GM12878 (cell line): ENCODE data around the gene LSM2. TPM values are rescaled to one million over a fixed set of nuclear protein-coding genes. Genes with fewer than 3 reads are reported as not detected.
A peak's percentile ranks its signal among the peaks of the same experiment; 100 is the strongest.

Experiments
- ATAC-seq: fragments of 200-7000 bp; cut with Tn5 transposase; 3 replicates; pipeline ENCODE4 v1.9.1; 2020; ENCODE audit warnings: mild to moderate bottlenecking, moderate library complexity
- BruUV-seq: library from RNA; stranded (reverse); fragments of 400-500 nt; replicated peaks from 2 replicates; lab custom pipeline; 2021; lab: Mats Ljungman, UMichigan
- CTCF ChIA-PET: fragments of 300-600 bp; sonication (Branson Sonifier 250); formaldehyde crosslinking; extraction: SDS; loops from one replicate; lab custom pipeline; 2021; ENCODE audit warnings: inconsistent platforms; lab: Yijun Ruan, JAX
- POLR2A ChIA-PET: fragments of 350-600 bp; formaldehyde crosslinking; extraction: SDS; loops from one replicate; lab custom pipeline; 2021; ENCODE audit warnings: inconsistent platforms; lab: Charles Lee
- RAD21 ChIA-PET: fragments of 300-600 bp; sonication (Branson Sonifier 250); formaldehyde crosslinking; loops from one replicate; lab custom pipeline; 2023; ENCODE audit warnings: antibody characterized with exemption; ENCODE audit not compliant: unreplicated experiment; lab: Charles Lee
- SMC1A ChIA-PET: fragments of 300-600 bp; sonication (Branson Sonifier 250); formaldehyde crosslinking; loops from one replicate; lab custom pipeline; 2023; ENCODE audit not compliant: unreplicated experiment, uncharacterized antibody; lab: Charles Lee
- DNase-seq: peaks from one replicate; pipeline ENCODE4 v3.0.0-alpha.2; 2011; ENCODE audit warnings: low read depth, low spot score
- FAIRE-seq: peaks from 3 replicates; lab custom pipeline; 2011; peaks lifted over from hg19 to GRCh38; lab: Jason Lieb, UNC
- H2AFZ ChIP-seq: 2 replicates; pipeline ENCODE4 v1.6.0; 2011; ENCODE audit warnings: low read depth, low read length, control low read depth; ENCODE audit not compliant: control insufficient read depth
- H3K27ac ChIP-seq: 2 replicates; pipeline ENCODE4 v1.5.1; 2011; ENCODE audit warnings: control low read depth; ENCODE audit not compliant: control insufficient read depth, insufficient read depth
- H3K27me3 ChIP-seq, 2 experiments: replicated peaks in 1 of 2; 2 replicates each; pipeline versions ENCODE4 v1.6.0 to v1.6.1; 2011; ENCODE audit warnings: low read length in 1 of 2; ENCODE audit not compliant: control insufficient read depth in 2 of 2, insufficient read depth in 2 of 2
- H3K36me3 ChIP-seq, 2 experiments: 2 replicates each; pipeline ENCODE4 v1.5.1; 2011; ENCODE audit warnings: low read length in 1 of 2; ENCODE audit not compliant: control insufficient read depth in 2 of 2, insufficient read depth in 2 of 2
- H3K4me1 ChIP-seq: 2 replicates; pipeline ENCODE4 v1.6.1; 2011; ENCODE audit warnings: mild to moderate bottlenecking, low read length, moderate library complexity, mixed read lengths; ENCODE audit not compliant: control insufficient read depth, insufficient read depth
- H3K4me2 ChIP-seq: 2 replicates; pipeline ENCODE4 v1.6.0; 2011; ENCODE audit warnings: control low read depth; ENCODE audit not compliant: control insufficient read depth, insufficient read depth
- H3K4me3 ChIP-seq: fragments of 200-600 bp; sonication (generic); 2 replicates; pipeline ENCODE4 v1.5.1; 2016
- H3K79me2 ChIP-seq: 2 replicates; pipeline ENCODE4 v1.6.0; 2011; ENCODE audit warnings: low read length; ENCODE audit not compliant: control insufficient read depth, insufficient read depth
- H3K9ac ChIP-seq: 2 replicates; pipeline ENCODE4 v1.8.0; 2011; ENCODE audit warnings: low read length, control low read depth, mixed read lengths; ENCODE audit not compliant: control insufficient read depth, insufficient read depth
- H3K9me3 ChIP-seq: replicated peaks from 3 replicates; pipeline ENCODE4 v1.5.1; 2011; ENCODE audit warnings: mild to moderate bottlenecking, low read length; ENCODE audit not compliant: control insufficient read depth, insufficient read depth
- H4K20me1 ChIP-seq: 2 replicates; pipeline ENCODE4 v1.6.0; 2011; ENCODE audit not compliant: control insufficient read depth, insufficient read depth
- ATF7 ChIP-seq: fragments of 450-650 bp; IDR thresholded peaks from 2 replicates; pipeline ENCODE4 v1.6.1; 2016; ENCODE audit warnings: low read depth, mild to moderate bottlenecking
- CHD1 ChIP-seq: IDR thresholded peaks from 2 replicates; pipeline ENCODE4 v1.6.1; 2012; ENCODE audit warnings: low read depth, low read length, improper control_type of control experiment
- GATAD2B ChIP-seq: fragments of 450-650 bp; conservative IDR thresholded peaks from 2 replicates; pipeline ENCODE4 v1.6.1; 2017; ENCODE audit warnings: low read depth, mild to moderate bottlenecking, moderate library complexity
- HDAC6 ChIP-seq: fragments of 200-600 bp; sonication (generic); IDR thresholded peaks from one replicate; pipeline ENCODE4 v1.8.0; 2017; ENCODE audit warnings: antibody characterized with exemption; ENCODE audit not compliant: unreplicated experiment
- HSF1 ChIP-seq: fragments of 150-350 bp; IDR thresholded peaks from 2 replicates; pipeline ENCODE4 v1.6.1; 2014; ENCODE audit warnings: mild to moderate bottlenecking, low read depth, low read length
- IKZF2 ChIP-seq, 2 experiments: fragments of 450-650 bp; IDR thresholded peaks; 2 replicates each; pipeline ENCODE4 v1.6.1; 2017; ENCODE audit warnings: mild to moderate bottlenecking in 2 of 2, moderate library complexity in 2 of 2
- IRF5 ChIP-seq: fragments of 450-650 bp; IDR thresholded peaks from 2 replicates; pipeline ENCODE4 v1.6.1; 2017; ENCODE audit warnings: borderline replicate concordance
- JUND ChIP-seq: IDR thresholded peaks from 2 replicates; pipeline ENCODE4 v1.6.1; 2012; ENCODE audit warnings: low read depth, mild to moderate bottlenecking, low read length, improper control_type of control experiment, moderate library complexity
- NKRF ChIP-seq: fragments of 450-650 bp; conservative IDR thresholded peaks from 2 replicates; pipeline ENCODE4 v1.6.1; 2017; ENCODE audit warnings: mild to moderate bottlenecking, moderate library complexity
- WRNIP1 ChIP-seq: IDR thresholded peaks from 2 replicates; pipeline ENCODE4 v1.6.1; 2011; ENCODE audit warnings: low read depth, low read length, improper control_type of control experiment, borderline replicate concordance
- WGBS: methylation state at CpG from one replicate; pipeline ENCODE4 v1.1.6; 2016; ENCODE audit warnings: low lambda C conversion rate; ENCODE audit not compliant: insufficient replicate concordance, insufficient coverage; ENCODE audit errors: missing lambda C conversion rate; 5-methylcytosine and 5-hydroxymethylcytosine counted together
- in situ Hi-C: fragments of 300-500 bp; cut with MboI; formaldehyde crosslinking; loops from 9 replicates; pipeline ENCODE4 v1.14.3; 2018; ENCODE audit warnings: mixed read lengths
- intact Hi-C: fragments of 100-400 bp; cut with micrococcal nuclease; formaldehyde crosslinking; loops from one replicate; pipeline ENCODE4 v1.14.2; 2022; ENCODE audit not compliant: unreplicated experiment
- polyA plus RNA-seq, 11 experiments: library from polyadenylated mRNA; depleted of rRNA in 4 of 11; unstranded in 6 of 11; stranded (reverse) in 5 of 11; fragments of >200 nt; fragmentation: Nextera tagmentation in 4 of 11; fragmentation: Illumina TruSeq in 1 of 11; extraction: Ambion mirVana in 4 of 11; extraction: Trizol in 1 of 11; gene quantifications; 1 replicate in 1 of 11; 2 replicates in 10 of 11; pipeline versions ENCODE4 v1.2.1 to v1.2.3, GENCODE V29; 2011 to 2016; ENCODE audit warnings: inconsistent platforms in 2 of 11, missing spikeins in 2 of 11, low read depth in 1 of 11
- total RNA-seq, 4 experiments: library from RNA; depleted of rRNA in 3 of 4; stranded (reverse); fragments of >200 nt in 3 of 4; fragmentation: Illumina TruSeq in 1 of 4; extraction: Trizol in 1 of 4; gene quantifications; 2 replicates each; pipeline versions ENCODE4 v1.2.1 to v1.2.3, GENCODE V29; 2013 to 2021
- TF ChIP-seq, protein P1 (sequence below): IDR thresholded peaks from 2 replicates; pipeline ENCODE4 v1.6.1; 2012; ENCODE audit warnings: mild to moderate bottlenecking, low read depth, low read length
- TF ChIP-seq, protein P2 (sequence below): IDR thresholded peaks from 2 replicates; pipeline ENCODE4 v1.6.1; 2011; ENCODE audit warnings: borderline replicate concordance, low read depth, mild to moderate bottlenecking, moderate library complexity, mixed read lengths, low read length; ENCODE audit not compliant: insufficient read depth; ENCODE audit errors: extremely low read length

LSM2 gene
- total and polyA plus RNA-seq, 10 of the 15 experiments (the other 5 are each of a cell fraction or from before 2014, with no cell fraction given), result 99.1 to 276 (median 153) TPM

GRCh38 chr6:31826793-31827285, 20.1 kb upstream of the LSM2 start:
- Histone ChIP-seq H3K9ac (peak overlapping the region; percentile 83), H3K27me3 (no peaks in the 10 kb centered on the region), H3K36me3 (no peaks in the 10 kb centered on the region), H3K9me3 (no peaks in the 10 kb centered on the region), H3K4me1 (peaks cover 12% of the 10 kb centered on the region), H3K27ac (peak overlapping the region; percentile 87), H3K4me2 (peak overlapping the region; percentile 86), H3K4me3 (peak overlapping the region; percentile 78), H3K79me2 (peaks cover 28% of the 10 kb centered on the region), H2AFZ (peak overlapping the region; percentile 88), H4K20me1 (no peaks in the 10 kb centered on the region)
- CTCF ChIA-PET, result interaction anchor here (0.6 to 2.6 kb wide), 15 partner anchors 13 to 285 kb away, joined by 3 to 13 read pairs (median 5); partner anchors contain the start of genes ATP6V1G2, CLIC1, DDAH2 and DDX39B
- whole genome bisulfite sequencing, result 1% methylated on average over 13 of the region's 13 CpGs
- POLR2A ChIA-PET, result interaction anchor here (0.7 to 11.3 kb wide), 24 partner anchors 9 to 366 kb away, joined by 3 to 158 read pairs (median 4); partner anchors contain the start of genes ABHD16A, BAG6, CLIC1 and GPSM3
- intact Hi-C loops (loop anchor here (2.0 to 10.0 kb wide), 3 partner anchors 52 to 98 kb away; partner anchors contain the start of genes DDAH2 and VWA7), in situ Hi-C loops (no loop called here)
- ATAC-seq (peak; percentile 39), FAIRE-seq (no peak), DNase-seq (no peak)
- TSS peak; percentile 99 for BruUV-seq
- RAD21 ChIA-PET, result interaction anchor here (0.8 to 2.4 kb wide), 19 partner anchors 9 to 332 kb away, joined by 3 to 53 read pairs (median 5); partner anchors contain the start of genes CLIC1, DDAH2, HSPA1A and HSPA1L
- SMC1A ChIA-PET, result interaction anchor here (0.8 to 2.8 kb wide), 14 partner anchors 12 to 350 kb away, joined by 3 to 22 read pairs (median 5); partner anchors contain the start of genes ABHD16A, ATP6V1G2, CLIC1 and HSPA1A
- TF ChIP-seq HDAC6 (peak; percentile 6), GATAD2B (peak; percentile 31; the same call in 1 of the 2 replicates), ATF7 (peak; percentile 33; the same call in 1 of the 2 replicates), HSF1 (no peak), IKZF2 (IDR thresholded peaks at IDR 0.05) (peak in 1 of 2 experiments; percentile 4; a peak in 1 of 4 replicates), WRNIP1 (0 out of 2 replicates have a peak, but pooled peaks have one; percentile 13), CHD1 (no peak), JUND (no peak), NKRF (0 out of 2 replicates have a peak, but pooled peaks have one; percentile 22), IRF5 (peak; percentile 96)
- TF ChIP-seq, protein P1, sequence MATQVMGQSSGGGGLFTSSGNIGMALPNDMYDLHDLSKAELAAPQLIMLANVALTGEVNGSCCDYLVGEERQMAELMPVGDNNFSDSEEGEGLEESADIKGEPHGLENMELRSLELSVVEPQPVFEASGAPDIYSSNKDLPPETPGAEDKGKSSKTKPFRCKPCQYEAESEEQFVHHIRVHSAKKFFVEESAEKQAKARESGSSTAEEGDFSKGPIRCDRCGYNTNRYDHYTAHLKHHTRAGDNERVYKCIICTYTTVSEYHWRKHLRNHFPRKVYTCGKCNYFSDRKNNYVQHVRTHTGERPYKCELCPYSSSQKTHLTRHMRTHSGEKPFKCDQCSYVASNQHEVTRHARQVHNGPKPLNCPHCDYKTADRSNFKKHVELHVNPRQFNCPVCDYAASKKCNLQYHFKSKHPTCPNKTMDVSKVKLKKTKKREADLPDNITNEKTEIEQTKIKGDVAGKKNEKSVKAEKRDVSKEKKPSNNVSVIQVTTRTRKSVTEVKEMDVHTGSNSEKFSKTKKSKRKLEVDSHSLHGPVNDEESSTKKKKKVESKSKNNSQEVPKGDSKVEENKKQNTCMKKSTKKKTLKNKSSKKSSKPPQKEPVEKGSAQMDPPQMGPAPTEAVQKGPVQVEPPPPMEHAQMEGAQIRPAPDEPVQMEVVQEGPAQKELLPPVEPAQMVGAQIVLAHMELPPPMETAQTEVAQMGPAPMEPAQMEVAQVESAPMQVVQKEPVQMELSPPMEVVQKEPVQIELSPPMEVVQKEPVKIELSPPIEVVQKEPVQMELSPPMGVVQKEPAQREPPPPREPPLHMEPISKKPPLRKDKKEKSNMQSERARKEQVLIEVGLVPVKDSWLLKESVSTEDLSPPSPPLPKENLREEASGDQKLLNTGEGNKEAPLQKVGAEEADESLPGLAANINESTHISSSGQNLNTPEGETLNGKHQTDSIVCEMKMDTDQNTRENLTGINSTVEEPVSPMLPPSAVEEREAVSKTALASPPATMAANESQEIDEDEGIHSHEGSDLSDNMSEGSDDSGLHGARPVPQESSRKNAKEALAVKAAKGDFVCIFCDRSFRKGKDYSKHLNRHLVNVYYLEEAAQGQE, result no peak
- TF ChIP-seq, protein P2, sequence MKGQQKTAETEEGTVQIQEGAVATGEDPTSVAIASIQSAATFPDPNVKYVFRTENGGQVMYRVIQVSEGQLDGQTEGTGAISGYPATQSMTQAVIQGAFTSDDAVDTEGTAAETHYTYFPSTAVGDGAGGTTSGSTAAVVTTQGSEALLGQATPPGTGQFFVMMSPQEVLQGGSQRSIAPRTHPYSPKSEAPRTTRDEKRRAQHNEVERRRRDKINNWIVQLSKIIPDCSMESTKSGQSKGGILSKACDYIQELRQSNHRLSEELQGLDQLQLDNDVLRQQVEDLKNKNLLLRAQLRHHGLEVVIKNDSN, result no peak
